Loucy (cell line): ENCODE data around the gene MEAK7.

Experiments used
- H2AFZ ChIP-seq: fragments of 200-600 bp; sonication (generic); 2 replicates; pipeline ENCODE4 v1.6.0; 2016; ENCODE audit warnings: antibody characterized with exemption, mild to moderate bottlenecking, low read length, moderate library complexity
- H3F3A ChIP-seq: fragments of 200-600 bp; 2 replicates; pipeline ENCODE4 v1.6.0; 2016; ENCODE audit warnings: antibody characterized with exemption, low read depth, mild to moderate bottlenecking
- H3K27me3 ChIP-seq: fragments of 200-600 bp; sonication (generic); 2 replicates; pipeline ENCODE4 v1.6.1; 2014; ENCODE audit warnings: low read length, mild to moderate bottlenecking; ENCODE audit not compliant: insufficient read depth, poor library complexity, severe bottlenecking
- H3K36me3 ChIP-seq: fragments of 200-600 bp; sonication (generic); 2 replicates; pipeline ENCODE4 v1.6.1; 2016; ENCODE audit warnings: low read length; ENCODE audit not compliant: insufficient read depth
- H3K4me1 ChIP-seq: fragments of 200-600 bp; sonication (generic); 2 replicates; pipeline ENCODE4 v1.5.1; 2014; ENCODE audit warnings: low read length, mild to moderate bottlenecking; ENCODE audit not compliant: insufficient read depth, poor library complexity, severe bottlenecking
- H3K4me2 ChIP-seq: fragments of 200-600 bp; sonication (generic); 2 replicates; pipeline ENCODE4 v1.6.0; 2014; ENCODE audit warnings: antibody characterized with exemption, low read length, low read depth, mild to moderate bottlenecking; ENCODE audit not compliant: poor library complexity, severe bottlenecking
- H3K4me3 ChIP-seq: fragments of 200-600 bp; sonication (generic); 2 replicates; pipeline ENCODE4 v1.5.1; 2014; ENCODE audit warnings: low read length, mild to moderate bottlenecking, mixed read lengths; ENCODE audit not compliant: poor library complexity, severe bottlenecking
- H3K79me2 ChIP-seq: fragments of 200-600 bp; sonication (generic); 2 replicates; pipeline ENCODE4 v1.6.1; 2014; ENCODE audit warnings: low read length; ENCODE audit not compliant: insufficient read depth
- H3K9ac ChIP-seq: fragments of 200-600 bp; sonication (generic); 2 replicates; pipeline ENCODE4 v1.6.0; 2014; ENCODE audit warnings: mild to moderate bottlenecking, low read depth, low read length, moderate library complexity; ENCODE audit not compliant: poor library complexity, severe bottlenecking
- H3K9me2 ChIP-seq: fragments of 200-600 bp; sonication (generic); replicated peaks from 2 replicates; pipeline ENCODE4 v1.6.1; 2016; ENCODE audit warnings: low read depth, low read length, mixed read lengths
- H3K9me3 ChIP-seq: fragments of 200-600 bp; sonication (generic); 2 replicates; pipeline ENCODE4 v1.6.1; 2014; ENCODE audit warnings: mild to moderate bottlenecking, antibody characterized with exemption, low read length, low read depth; ENCODE audit not compliant: insufficient read depth
- H4K20me1 ChIP-seq: fragments of 200-600 bp; sonication (generic); 2 replicates; pipeline ENCODE4 v1.6.0; 2014; ENCODE audit warnings: antibody characterized with exemption, low read length, mild to moderate bottlenecking; ENCODE audit not compliant: insufficient read depth, poor library complexity, severe bottlenecking
- EZH2phosphoT487 ChIP-seq: fragments of 200-600 bp; IDR thresholded peaks from 2 replicates; pipeline ENCODE4 v1.6.1; 2018; ENCODE audit warnings: antibody characterized with exemption, mild to moderate bottlenecking, moderate library complexity, borderline replicate concordance
- TF ChIP-seq, protein P1 (sequence below): fragments of 200-600 bp; sonication (generic); conservative IDR thresholded peaks from 2 replicates; pipeline ENCODE4 v1.5.1; 2014; ENCODE audit warnings: mild to moderate bottlenecking, antibody characterized with exemption, low read length

Gene MEAK7

GRCh38 chr16:84497418-84498222 lies 6.8 kb downstream of the MEAK7 start:
- Histone ChIP-seq H3K4me3 (no peak overlapping the region), H3K4me2 (no peak overlapping the region), H3K9ac (no peak overlapping the region), H3K36me3 (no peaks in the 10 kb centered on the region), H2AFZ (no peak overlapping the region), H3F3A (no peaks in the 10 kb centered on the region), H3K9me2 (no peaks in the 10 kb centered on the region), H3K27me3 (no peaks in the 10 kb centered on the region), H3K4me1 (no peaks in the 10 kb centered on the region), H3K79me2 (no peaks in the 10 kb centered on the region), H3K9me3 (0 out of 2 replicates have a peak, but pooled peaks cover 4% of the 10 kb centered on the region), H4K20me1 (no peaks in the 10 kb centered on the region)
- TF ChIP-seq EZH2phosphoT487: no peak
- TF ChIP-seq, protein P1, sequence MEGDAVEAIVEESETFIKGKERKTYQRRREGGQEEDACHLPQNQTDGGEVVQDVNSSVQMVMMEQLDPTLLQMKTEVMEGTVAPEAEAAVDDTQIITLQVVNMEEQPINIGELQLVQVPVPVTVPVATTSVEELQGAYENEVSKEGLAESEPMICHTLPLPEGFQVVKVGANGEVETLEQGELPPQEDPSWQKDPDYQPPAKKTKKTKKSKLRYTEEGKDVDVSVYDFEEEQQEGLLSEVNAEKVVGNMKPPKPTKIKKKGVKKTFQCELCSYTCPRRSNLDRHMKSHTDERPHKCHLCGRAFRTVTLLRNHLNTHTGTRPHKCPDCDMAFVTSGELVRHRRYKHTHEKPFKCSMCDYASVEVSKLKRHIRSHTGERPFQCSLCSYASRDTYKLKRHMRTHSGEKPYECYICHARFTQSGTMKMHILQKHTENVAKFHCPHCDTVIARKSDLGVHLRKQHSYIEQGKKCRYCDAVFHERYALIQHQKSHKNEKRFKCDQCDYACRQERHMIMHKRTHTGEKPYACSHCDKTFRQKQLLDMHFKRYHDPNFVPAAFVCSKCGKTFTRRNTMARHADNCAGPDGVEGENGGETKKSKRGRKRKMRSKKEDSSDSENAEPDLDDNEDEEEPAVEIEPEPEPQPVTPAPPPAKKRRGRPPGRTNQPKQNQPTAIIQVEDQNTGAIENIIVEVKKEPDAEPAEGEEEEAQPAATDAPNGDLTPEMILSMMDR: no peak

- no peak overlapping the region for H3K9ac ChIP-seq
- 0 out of 2 replicates have a peak, but pooled peaks cover 4% of the 10 kb centered on the region for H3K9me3 ChIP-seq
- no peak overlapping the region for H3K4me2 ChIP-seq
- no peaks in the 10 kb centered on the region for H4K20me1 ChIP-seq
- H3F3A ChIP-seq: no peaks in the 10 kb centered on the region
- H3K4me3 ChIP-seq: no peak overlapping the region
- H3K79me2 ChIP-seq: no peaks in the 10 kb centered on the region
- no peaks in the 10 kb centered on the region for H3K36me3 ChIP-seq
- H2AFZ ChIP-seq: no peak overlapping the region
- no peaks in the 10 kb centered on the region for H3K9me2 ChIP-seq
- no peak for TF ChIP-seq EZH2phosphoT487
- TF ChIP-seq, protein P1: no peak
- H3K27me3 ChIP-seq: no peaks in the 10 kb centered on the region
- no peaks in the 10 kb centered on the region for H3K4me1 ChIP-seq
These were observed 7.5 kb downstream of the MEAK7 start for GRCh38 chr16:84496991-84497390.

DNA sequence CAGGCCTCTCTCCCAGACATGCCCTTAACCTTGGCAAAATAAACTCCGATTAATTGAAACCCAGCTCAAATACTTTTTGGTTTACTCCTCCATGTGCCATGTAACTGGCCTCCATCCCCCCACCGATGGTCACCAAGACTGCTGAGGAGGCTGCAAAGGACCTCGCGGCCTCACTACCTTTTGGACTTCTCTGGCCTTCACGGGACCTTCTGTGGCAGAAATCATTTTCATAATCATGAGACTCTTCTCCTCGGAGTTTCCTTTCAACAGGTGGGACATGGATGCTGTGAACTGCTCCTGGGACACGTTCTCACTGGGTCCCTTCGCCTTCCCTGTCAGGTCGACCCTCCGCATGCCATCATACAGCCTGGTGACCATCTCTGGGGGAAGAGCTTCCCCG lies 9.0 kb downstream of the MEAK7 start:
- Histone ChIP-seq H3K27me3 (no peaks in the 10 kb centered on the region), H4K20me1 (no peaks in the 10 kb centered on the region), H2AFZ (no peak overlapping the region), H3K4me2 (no peak overlapping the region), H3K4me3 (no peak overlapping the region), H3K9me3 (0 out of 2 replicates have a peak, but pooled peaks cover 4% of the 10 kb centered on the region), H3K4me1 (no peaks in the 10 kb centered on the region), H3F3A (no peaks in the 10 kb centered on the region), H3K36me3 (no peaks in the 10 kb centered on the region), H3K79me2 (no peaks in the 10 kb centered on the region), H3K9me2 (no peaks in the 10 kb centered on the region), H3K9ac (no peak overlapping the region)
- TF ChIP-seq, protein P1: no peak
- no peak for TF ChIP-seq EZH2phosphoT487
